Sigmoid colon (tissue), 3 donors: ENCODE data around the gene SLIT1.

Experiments
- CTCF ChIP-seq, 4 experiments: fragments of 450-650 bp in 3 of 4; fragments of 200-600 bp in 1 of 4; IDR thresholded peaks; one replicate each; pipeline ENCODE4 v1.5.1; 2016 to 2019; ENCODE audit warnings: antibody characterized with exemption in 4 of 4, mild to moderate bottlenecking in 3 of 4, moderate library complexity in 2 of 4
- POLR2A ChIP-seq, 2 donors: fragments of 450-650 bp; IDR thresholded peaks; one replicate each; pipeline ENCODE4 v1.6.1; 2016; ENCODE audit warnings: antibody characterized with exemption in 2 of 2, mild to moderate bottlenecking in 2 of 2, moderate library complexity in 2 of 2

GRCh38 chr10:97139651-97140048, 46.1 kb downstream of the SLIT1 start:
- TF ChIP-seq CTCF (IDR thresholded peaks at IDR 0.05) (no peak), POLR2A (IDR thresholded peaks at IDR 0.05) (no peak)
